K562 (cell line): ENCODE measurements around the gene MARCHF3. TPM values are rescaled to one million over a fixed set of nuclear protein-coding genes. Genes with fewer than 3 reads are reported as not detected.

Source experiments
- ATAC-seq: fragments of 200-7000 bp; cut with Tn5 transposase; 3 replicates; pipeline ENCODE4 v1.9.1; 2020; ENCODE audit warnings: moderate library complexity
- BruUV-seq: library from RNA; stranded (reverse); fragments of 400-500 nt; replicated peaks from 2 replicates; lab custom pipeline; 2021; lab: Mats Ljungman, UMichigan
- CTCF ChIA-PET: fragments of 300-600 bp; formaldehyde crosslinking; extraction: SDS; loops from one replicate; lab custom pipeline; 2021; ENCODE audit warnings: low intra/inter-chr PET ratio; lab: Yijun Ruan, JAX
- POLR2A ChIA-PET: fragments of 300-600, 350-650 bp; sonication (Branson Sonifier 250); formaldehyde crosslinking; extraction: SDS; loops from one replicate; lab custom pipeline; 2021; ENCODE audit warnings: antibody characterized with exemption, inconsistent platforms; lab: Yijun Ruan, JAX
- DNase-seq, 4 experiments: peaks; one replicate each; pipeline versions ENCODE4 v3.0.0 to v3.0.0-alpha.2; 2011 to 2018; ENCODE audit warnings: low spot score in 3 of 4, mixed read lengths in 3 of 4; ENCODE audit errors: extremely low read depth in 1 of 4
- FAIRE-seq: peaks from 2 replicates; lab custom pipeline; 2011; peaks lifted over from hg19 to GRCh38; lab: Jason Lieb, UNC
- H2AFZ ChIP-seq: 2 replicates; pipeline ENCODE4 v1.6.0; 2011; ENCODE audit warnings: low read depth, low read length, control low read depth, inconsistent platforms
- H3K27ac ChIP-seq: fragments of 200-600 bp; 3 replicates; pipeline ENCODE4 v1.8.0; 2011; ENCODE audit warnings: low read depth, mild to moderate bottlenecking, control low read depth, inconsistent platforms, low read length, moderate library complexity, mixed read lengths; ENCODE audit errors: extremely low read depth
- H3K27me3 ChIP-seq, 2 experiments: fragments of 300-600 bp in 1 of 2; 2 replicates in 1 of 2; 3 replicates in 1 of 2; pipeline versions ENCODE4 v1.6.0 to v1.8.0; 2011; ENCODE audit warnings: inconsistent platforms in 2 of 2, low read length in 2 of 2, mild to moderate bottlenecking in 1 of 2, mixed read lengths in 1 of 2, moderate library complexity in 1 of 2; ENCODE audit not compliant: control insufficient read depth in 2 of 2, insufficient read depth in 2 of 2
- H3K36me3 ChIP-seq: fragments of 300-600 bp; 3 replicates; pipeline ENCODE4 v1.8.0; 2011; ENCODE audit warnings: mild to moderate bottlenecking, low read length, inconsistent platforms; ENCODE audit not compliant: control insufficient read depth, insufficient read depth
- H3K4me1 ChIP-seq, 2 experiments: fragments of 200-600 bp in 1 of 2; replicated peaks in 1 of 2; 2 replicates in 1 of 2; 3 replicates in 1 of 2; pipeline versions ENCODE4 v1.5.1 to v1.8.0; 2011; ENCODE audit warnings: inconsistent platforms in 2 of 2, low read length in 2 of 2, mild to moderate bottlenecking in 1 of 2, mixed read lengths in 1 of 2, moderate library complexity in 1 of 2; ENCODE audit not compliant: control insufficient read depth in 2 of 2, insufficient read depth in 2 of 2
- H3K4me2 ChIP-seq: 2 replicates; pipeline ENCODE4 v1.6.1; 2011; ENCODE audit warnings: low read length, control low read depth, inconsistent platforms, mixed read lengths; ENCODE audit not compliant: insufficient read depth
- H3K4me3 ChIP-seq: fragments of 200-600 bp; sonication (generic), shearing (Covaris generic); 2 replicates; pipeline ENCODE4 v1.5.1; 2016; ENCODE audit warnings: control low read depth, inconsistent platforms
- H3K79me2 ChIP-seq: fragments of 200-600 bp; 3 replicates; pipeline ENCODE4 v1.8.0; 2011; ENCODE audit warnings: low read length, inconsistent platforms; ENCODE audit not compliant: control insufficient read depth, insufficient read depth
- H3K9ac ChIP-seq, 2 experiments: 2 replicates each; pipeline versions ENCODE4 v1.6.0 to v1.6.1; 2011; ENCODE audit warnings: low read depth in 2 of 2, low read length in 2 of 2, control low read depth in 1 of 2, inconsistent platforms in 1 of 2, mild to moderate bottlenecking in 1 of 2, mixed read lengths in 1 of 2; ENCODE audit not compliant: insufficient read depth in 1 of 2
- H3K9me1 ChIP-seq: one replicate; pipeline ENCODE4 v1.6.0; 2011; ENCODE audit warnings: inconsistent platforms, mild to moderate bottlenecking, low read length, moderate library complexity; ENCODE audit not compliant: control insufficient read depth, insufficient read depth
- H3K9me3 ChIP-seq: replicated peaks from 2 replicates; pipeline ENCODE4 v1.5.1; 2011; ENCODE audit warnings: low read depth, low read length, inconsistent platforms; ENCODE audit not compliant: control insufficient read depth, insufficient read depth
- H4K20me1 ChIP-seq: replicated peaks from 2 replicates; pipeline ENCODE4 v1.6.1; 2011; ENCODE audit warnings: low read length, inconsistent platforms, mixed read lengths; ENCODE audit not compliant: control insufficient read depth, insufficient read depth
- ARID2 ChIP-seq: fragments of 450-650 bp; IDR thresholded peaks from 2 replicates; pipeline ENCODE4 v1.6.1; 2017; ENCODE audit warnings: antibody characterized with exemption, mild to moderate bottlenecking
- EWSR1 ChIP-seq: fragments of 450-650 bp; IDR thresholded peaks from 2 replicates; pipeline ENCODE4 v1.6.1; 2018; ENCODE audit warnings: borderline replicate concordance, mild to moderate bottlenecking, low read depth, moderate library complexity; ENCODE audit not compliant: partially characterized antibody
- HDAC6 ChIP-seq: IDR thresholded peaks from 2 replicates; pipeline ENCODE4 v1.6.1; 2012; ENCODE audit warnings: low read depth, mild to moderate bottlenecking, control low read depth, inconsistent platforms, low read length, moderate library complexity
- PHF8 ChIP-seq: fragments of 200-600 bp; sonication (generic); IDR thresholded peaks from 2 replicates; pipeline ENCODE4 v1.6.1; 2012; ENCODE audit warnings: mixed run types, mild to moderate bottlenecking, inconsistent platforms, low read length, moderate library complexity, borderline replicate concordance
- RB1 ChIP-seq: fragments of 450-650 bp; IDR thresholded peaks from 2 replicates; pipeline ENCODE4 v1.6.1; 2017; ENCODE audit warnings: low read depth, mild to moderate bottlenecking
- SPI1 ChIP-seq: IDR thresholded peaks from 2 replicates; pipeline ENCODE4 v1.6.1; 2011; ENCODE audit warnings: low read depth, low read length, control low read depth, borderline replicate concordance
- XRCC4 ChIP-seq: IDR thresholded peaks from one replicate; pipeline ENCODE4 v1.6.1; 2011; ENCODE audit not compliant: insufficient read depth, insufficient read length; ENCODE audit errors: extremely low read depth
- WGBS: fragments of 100-300 bp; shearing (Covaris generic); methylation state at CpG from one replicate; pipeline ENCODE4 v1.1.6; 2016; ENCODE audit warnings: low coverage, mixed read lengths; ENCODE audit not compliant: insufficient coverage; ENCODE audit errors: missing lambda C conversion rate; 5-methylcytosine and 5-hydroxymethylcytosine counted together
- in situ Hi-C: fragments of 300-500 bp; cut with MboI; formaldehyde crosslinking; loops from 4 replicates; pipeline ENCODE4 v1.15.0; 2018; ENCODE audit warnings: inconsistent platforms, mixed read lengths
- intact Hi-C: fragments of 100-400 bp; cut with micrococcal nuclease; formaldehyde crosslinking; loops from 2 replicates; pipeline ENCODE4 v1.14.2; 2022
- polyA plus RNA-seq, 8 experiments: library from polyadenylated mRNA; depleted of rRNA in 4 of 8; stranded (reverse) in 5 of 8; unstranded in 3 of 8; fragments of >200 nt; fragmentation: Nextera tagmentation in 2 of 8; fragmentation: Illumina TruSeq in 1 of 8; extraction: Ambion mirVana in 2 of 8; extraction: Trizol in 1 of 8; gene quantifications; 2 replicates each; pipeline versions ENCODE4 v1.2.1 to v1.2.3, GENCODE V29; 2011 to 2014; ENCODE audit warnings: inconsistent platforms in 1 of 8, missing spikeins in 1 of 8
- total RNA-seq, 7 experiments: library from RNA; depleted of rRNA in 6 of 7; stranded (reverse); fragments of >200 nt in 6 of 7; fragmentation: Illumina TruSeq in 2 of 7; extraction: Trizol in 2 of 7; gene quantifications; 2 replicates each; pipeline versions ENCODE4 v1.2.1 to v1.2.3, GENCODE V29; 2011 to 2021; ENCODE audit warnings: low replicate concordance in 1 of 7

Gene MARCHF3
- total and polyA plus RNA-seq, 9 of the 15 experiments (the other 6 are each of a cell fraction or from before 2014, with no cell fraction given), result 5.6 to 37.4 (median 16.5) TPM

GRCh38 chr5:127024821-127025220, 5.5 kb downstream of the MARCHF3 start:
- Histone ChIP-seq H3K4me3 (no peak overlapping the region), H3K4me1 (peaks cover 12 to 29% of the 10 kb centered on the region in 2 experiments; a peak in 4 of 5 replicates), H3K36me3 (no peaks in the 10 kb centered on the region; the same call in 2 of the 3 replicates), H4K20me1 (peaks cover 19% of the 10 kb centered on the region), H3K27ac (no peak overlapping the region), H3K27me3 (no peaks in the 10 kb centered on the region), H3K79me2 (peaks cover 94% of the 10 kb centered on the region), H3K9me3 (no peaks in the 10 kb centered on the region), H3K4me2 (no peak overlapping the region), H3K9me1 (no peaks in the 10 kb centered on the region)
- POLR2A ChIA-PET, result interaction anchor here (0.6 to 1.7 kb wide), 7 partner anchors 10 to 236 kb away, joined by 3 to 7 read pairs (median 4); no protein-coding TSS in a partner anchor
- 72% methylated on average over 4 of the region's 4 CpGs for WGBS
- in situ Hi-C loops, result no loop called here
- ATAC-seq, result no peak
- no peak for FAIRE-seq
- TF ChIP-seq PHF8, result no peak
- no peak for TF ChIP-seq HDAC6
- no peak for TF ChIP-seq ARID2
- no peak for TF ChIP-seq RB1
- no peak for TF ChIP-seq SPI1
- no peak for TF ChIP-seq XRCC4
- no peak for TF ChIP-seq EWSR1
- TF ChIP-seq, all 486 proteins: peak for 0
- Histone ChIP-seq H2AFZ (no peak overlapping the region), H3K9ac (no peak overlapping the region)
- no TSS peak for BruUV-seq
- CTCF ChIA-PET, result no interaction called here
- no peak for DNase-seq
- intact Hi-C loops, result loop anchor here (5.0 kb wide), 1 partner anchor 178 kb away; no protein-coding TSS in a partner anchor
